Measurements from ENCODE around the gene NTRK2.

NTRK2 gene

GRCh38 chr9:84829997-84830696 lies 160.6 kb downstream of the NTRK2 start:
- no peak for ATAC-seq

More at GRCh38 chr9:84829997-84830696, 160.6 kb downstream of the NTRK2 start:
- TF ChIP-seq CREB5 (CRISPR knock-in tag; IDR thresholded peaks at IDR 0.05; ENCODE audit: low read depth): no peak
- TF ChIP-seq OSR1 (CRISPR knock-in tag; IDR thresholded peaks at IDR 0.05): no peak
- no peak for TF ChIP-seq ESRRG (CRISPR knock-in tag; IDR thresholded peaks at IDR 0.05)
- TF ChIP-seq ZNF565 (CRISPR knock-in tag; conservative IDR thresholded peaks at IDR 0.05; ENCODE audit: low read depth): no peak
- no peak for TF ChIP-seq CSDC2 (CRISPR knock-in tag; IDR thresholded peaks at IDR 0.05)
- no peak for TF ChIP-seq ZFP3 (CRISPR knock-in tag; IDR thresholded peaks at IDR 0.05)
- no peak for TF ChIP-seq ZNF8 (CRISPR knock-in tag; IDR thresholded peaks at IDR 0.05)
- TF ChIP-seq POU6F1 (CRISPR knock-in tag; IDR thresholded peaks at IDR 0.05; ENCODE audit: borderline replicate concordance, low read depth): no peak
- no peak for TF ChIP-seq BACH2 (CRISPR knock-in tag; IDR thresholded peaks at IDR 0.05; ENCODE audit: borderline replicate concordance)
- TF ChIP-seq PATZ1 (CRISPR knock-in tag; IDR thresholded peaks at IDR 0.05; ENCODE audit: borderline replicate concordance): no peak
- no peak for TF ChIP-seq CSRNP3 (CRISPR knock-in tag; IDR thresholded peaks at IDR 0.05)
- no peak for TF ChIP-seq ISL1 (CRISPR knock-in tag; IDR thresholded peaks at IDR 0.05)
- no peak for TF ChIP-seq TSHZ2 (CRISPR knock-in tag; IDR thresholded peaks at IDR 0.05)
- TF ChIP-seq TOX (CRISPR knock-in tag; IDR thresholded peaks at IDR 0.05; ENCODE audit: borderline replicate concordance): no peak
- no peak for TF ChIP-seq ZNF70 (CRISPR knock-in tag; IDR thresholded peaks at IDR 0.05)
- no peak for TF ChIP-seq SNAI2 (CRISPR knock-in tag; IDR thresholded peaks at IDR 0.05)
- no peak for TF ChIP-seq GLIS3 (CRISPR knock-in tag; IDR thresholded peaks at IDR 0.05)
- TF ChIP-seq PPARA (CRISPR knock-in tag; IDR thresholded peaks at IDR 0.05; ENCODE audit: borderline replicate concordance): no peak
- TF ChIP-seq ZC3H10 (CRISPR knock-in tag; IDR thresholded peaks at IDR 0.05): no peak
